Amniotic epithelial cell (primary cell): ENCODE results near the gene GPR15LG.

Experiments
- DNase-seq: peaks from one replicate; pipeline ENCODE4 v3.0.0-alpha.2; 2010; ENCODE audit warnings: low read depth

The GPR15LG gene

DNA sequence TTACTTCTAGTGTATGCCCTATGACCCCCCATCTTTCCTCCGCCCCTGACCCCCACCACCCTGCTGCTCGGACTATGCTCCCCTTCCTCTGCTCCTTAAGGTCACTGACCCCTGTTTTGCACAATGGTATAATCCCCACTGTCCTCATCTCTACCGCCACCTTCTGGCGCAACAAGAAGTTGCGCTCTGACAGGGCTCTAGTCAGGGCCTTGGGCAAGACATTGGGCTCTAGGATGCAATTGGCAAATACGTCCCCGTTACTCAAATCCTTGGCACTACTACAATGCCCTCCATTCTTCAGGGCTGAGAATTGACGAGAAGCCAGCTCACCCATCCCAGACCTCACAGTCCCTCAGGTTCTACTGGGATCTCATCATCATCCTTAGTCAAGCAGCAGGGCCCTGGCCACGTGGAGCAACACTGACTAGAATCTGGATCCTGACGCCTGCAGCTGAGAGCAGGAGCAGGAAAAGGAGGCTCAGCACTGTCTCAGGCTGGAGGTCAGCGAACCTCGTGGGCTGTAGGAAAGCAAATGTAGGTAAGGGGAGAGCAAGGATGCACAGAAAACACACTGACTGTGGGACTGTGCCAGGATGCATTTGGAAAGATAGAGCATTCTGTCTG, 41.1 kb downstream of the GPR15LG start:
- DNase-seq: no peak

DNA sequence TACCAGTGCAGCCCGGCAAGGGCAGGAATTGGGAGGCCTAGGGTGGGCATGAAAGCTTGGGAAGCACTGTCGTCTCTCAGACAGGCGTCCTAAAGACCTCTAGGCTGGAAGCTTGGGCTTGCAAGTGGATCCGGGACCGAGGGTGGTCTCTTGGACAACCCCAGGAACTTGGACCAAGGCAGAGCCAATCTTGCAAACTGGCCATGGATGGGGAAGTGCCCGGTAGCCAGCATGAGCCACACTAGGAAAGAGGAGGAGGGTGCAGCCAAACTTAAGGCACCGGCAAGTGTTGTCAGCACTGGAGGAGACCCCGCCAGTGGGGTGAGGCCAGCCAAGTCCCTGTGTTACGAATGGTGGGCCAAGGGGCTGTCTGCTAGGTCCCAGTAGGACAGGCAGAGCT, 43.2 kb downstream of the GPR15LG start:
- no peak for DNase-seq

- DNase-seq: no peak
These were observed 44.1 kb downstream of the GPR15LG start for GRCh38 chr10:84217746-84218145.

GRCh38 chr10:84221916-84222315, 48.3 kb downstream of the GPR15LG start:
- DNase-seq: no peak

DNA sequence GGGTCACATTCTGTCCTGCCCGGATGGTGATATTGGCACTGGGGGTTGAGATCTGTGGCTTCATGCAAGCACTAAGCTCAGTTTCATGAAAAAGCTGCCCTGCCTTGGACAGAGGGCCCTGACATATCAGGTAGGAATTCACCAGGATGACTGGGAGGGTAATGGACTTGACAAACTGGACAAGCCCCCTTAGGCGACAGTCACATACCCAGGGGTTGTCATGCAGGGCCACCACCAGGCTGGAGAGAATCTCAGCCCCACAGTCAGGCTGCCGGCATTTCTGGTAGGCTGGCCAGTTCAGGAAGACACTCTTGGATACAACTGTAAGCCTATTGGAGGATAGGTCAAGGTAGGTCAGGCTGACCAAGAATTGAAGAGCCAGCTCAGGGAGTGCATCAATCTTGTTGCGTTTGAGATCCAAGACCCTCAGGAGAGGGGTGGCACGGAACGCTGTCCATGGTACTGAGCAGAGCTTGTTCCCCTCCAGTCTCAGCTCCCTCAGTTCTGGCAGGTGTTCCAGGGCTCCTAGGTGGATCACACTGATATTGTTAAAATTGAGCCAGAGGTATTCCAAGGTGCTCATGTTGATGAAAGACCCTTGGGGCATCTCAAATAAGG, 50.9 kb downstream of the GPR15LG start:
- no peak for DNase-seq

GRCh38 chr10:84225427-84226173, 52.0 kb downstream of the GPR15LG start, which contains the start of gene LRIT2:
LRIT2 (minus strand) TSS chr10:84225544; CDS start chr10:84225520, 24 bp downstream.
- no peak for DNase-seq

DNA sequence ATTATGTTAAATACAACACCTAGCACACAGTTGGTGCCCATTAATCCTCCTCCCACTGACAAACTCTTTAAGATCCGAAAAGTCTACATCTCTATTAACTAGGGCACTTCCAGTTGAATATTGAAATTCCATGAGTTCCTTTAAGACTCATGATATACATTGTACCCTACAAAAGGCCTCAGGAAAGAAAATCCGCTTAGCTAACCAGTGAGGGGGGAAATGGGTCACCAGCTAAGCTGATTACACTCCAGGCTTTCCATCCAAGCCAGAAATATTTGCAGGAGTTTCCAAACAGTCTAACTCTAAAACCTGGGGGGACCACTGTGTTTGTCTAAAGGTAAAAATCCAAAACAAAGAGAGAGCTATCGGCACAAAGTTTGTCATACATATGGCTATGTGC, 53.0 kb downstream of the GPR15LG start:
- no peak for DNase-seq

GRCh38 chr10:84227810-84228209, 54.2 kb downstream of the GPR15LG start:
- no peak for DNase-seq

DNA sequence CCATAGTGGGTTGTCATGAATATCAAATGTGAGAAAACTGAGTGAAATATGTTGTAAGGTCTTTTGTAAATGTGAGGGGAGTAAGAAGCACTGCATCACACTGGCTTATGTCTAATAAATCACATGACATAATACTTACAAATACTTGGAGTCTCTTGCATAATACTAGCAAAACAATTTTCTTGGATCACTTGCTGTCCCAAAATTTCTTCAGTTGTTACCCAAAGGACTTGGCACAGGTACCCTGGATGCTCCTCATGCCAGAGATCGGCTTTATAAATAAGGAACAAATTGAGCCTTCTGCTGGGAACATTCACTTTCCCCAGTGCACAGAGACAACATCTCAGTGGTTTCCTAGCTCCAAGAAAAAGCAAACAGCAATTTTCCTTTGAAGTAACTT, 56.8 kb downstream of the GPR15LG start:
- no peak for DNase-seq

GRCh38 chr10:84232376-84232775, 58.8 kb downstream of the GPR15LG start:
- DNase-seq: no peak

DNA sequence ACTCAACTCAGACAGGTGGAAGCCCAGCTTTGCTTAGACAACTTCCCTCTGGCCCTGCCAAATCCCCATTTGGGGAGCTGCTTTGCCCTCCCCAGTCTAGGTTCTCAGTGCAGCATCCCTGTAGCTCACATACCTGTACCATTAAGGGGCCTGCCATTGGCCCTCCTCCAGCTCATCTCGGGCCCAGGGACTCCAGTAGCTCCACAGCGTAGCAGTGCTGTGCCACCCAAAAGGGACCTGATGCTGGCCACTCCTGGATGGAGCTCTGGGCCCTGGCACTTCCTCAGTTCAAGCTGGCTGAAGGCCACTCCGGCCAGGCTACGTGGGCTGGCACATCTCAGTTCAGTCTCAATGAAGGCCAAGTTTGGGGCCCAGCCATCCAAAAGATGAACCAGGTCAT, 60.3 kb downstream of the GPR15LG start:
- no peak for DNase-seq

DNA sequence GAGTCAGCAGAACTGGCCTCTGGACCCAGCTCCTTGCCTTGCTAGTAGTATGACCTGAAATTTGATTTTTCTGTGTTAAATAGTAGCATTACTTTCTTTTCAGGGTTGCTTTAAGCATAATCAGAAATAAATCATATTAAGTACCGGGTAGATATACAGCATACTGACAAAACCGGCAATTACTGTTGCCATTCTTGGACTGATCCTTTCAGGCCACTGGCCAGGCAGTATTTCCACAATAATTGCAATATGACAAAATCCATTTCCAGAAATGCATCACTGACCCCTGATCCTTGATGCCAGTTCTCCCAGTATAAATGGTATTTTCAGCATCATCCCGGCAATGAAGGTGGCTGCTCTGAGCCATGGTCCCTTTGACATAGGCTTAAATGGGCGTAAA, 60.9 kb downstream of the GPR15LG start:
- DNase-seq: no peak
